Breast epithelium (tissue), 4 donors: ENCODE data around the gene HOTAIR. TPM values are rescaled to one million over a fixed set of nuclear protein-coding genes. Genes with fewer than 3 reads are reported as not detected.

Experiments used
- DNase-seq, 2 donors: peaks; one replicate each; pipeline ENCODE4 v3.0.0-alpha.2; 2019; ENCODE audit warnings: low spot score in 2 of 2
- H3K27ac ChIP-seq, 2 donors: fragments of 200-600 bp; sonication (generic) in 1 of 2; one replicate each; pipeline ENCODE4 v1.5.1; 2016 to 2019; ENCODE audit warnings: mild to moderate bottlenecking in 1 of 2
- H3K27me3 ChIP-seq, 2 donors: fragments of 200-600 bp; sonication (generic) in 1 of 2; one replicate each; pipeline versions ENCODE4 v1.5.1 to v1.6.0; 2017 to 2019; ENCODE audit warnings: control low read depth in 1 of 2, mild to moderate bottlenecking in 1 of 2
- H3K36me3 ChIP-seq: fragments of 200-600 bp; one replicate; pipeline ENCODE4 v1.5.1; 2019
- H3K4me1 ChIP-seq, 2 donors: fragments of 200-600 bp; sonication (generic); one replicate each; pipeline ENCODE4 v1.5.1; 2016 to 2019; ENCODE audit warnings: control low read depth in 1 of 2
- H3K4me3 ChIP-seq, 3 donors: fragments of 200-600 bp; sonication (generic); 1 replicate in 2 of 3; 2 replicates in 1 of 3; pipeline ENCODE4 v1.5.1; 2016 to 2019; ENCODE audit warnings: mild to moderate bottlenecking in 3 of 3, moderate library complexity in 2 of 3
- H3K9me3 ChIP-seq, 2 donors: fragments of 200-600 bp; sonication (generic) in 1 of 2; one replicate each; pipeline ENCODE4 v1.5.1; 2016 to 2019; ENCODE audit warnings: control low read depth in 1 of 2
- POLR2A ChIP-seq: fragments of 450-650 bp; IDR thresholded peaks from one replicate; pipeline ENCODE4 v1.6.1; 2016; ENCODE audit warnings: antibody characterized with exemption, mild to moderate bottlenecking, moderate library complexity
- POLR2AphosphoS5 ChIP-seq, 3 donors: sonication (generic); formaldehyde crosslinking; IDR thresholded peaks; one replicate each; pipeline ENCODE4 v1.6.1; 2017; ENCODE audit warnings: antibody characterized with exemption in 3 of 3
- intact Hi-C: fragments of 100-400 bp; cut with DNase I; formaldehyde crosslinking; loops from one replicate; pipeline ENCODE4 v1.15.1; 2023; ENCODE audit warnings: low total_unique reads
- total RNA-seq, 3 donors: library from RNA; depleted of rRNA; stranded (reverse); fragments of >200 nt; gene quantifications; one replicate each; pipeline ENCODE4 v1.1.0, GENCODE V29; 2016
- TF ChIP-seq, protein P1 (sequence below), 3 donors: fragments of 450-650 bp; IDR thresholded peaks; one replicate each; pipeline ENCODE4 v1.5.1; 2016 to 2017; ENCODE audit warnings: antibody characterized with exemption in 3 of 3, mild to moderate bottlenecking in 3 of 3, moderate library complexity in 3 of 3

Gene HOTAIR
- total RNA-seq, 3 donors from 2014 or later, result 0.73 to 1.3 TPM; not detected in 1

DNA sequence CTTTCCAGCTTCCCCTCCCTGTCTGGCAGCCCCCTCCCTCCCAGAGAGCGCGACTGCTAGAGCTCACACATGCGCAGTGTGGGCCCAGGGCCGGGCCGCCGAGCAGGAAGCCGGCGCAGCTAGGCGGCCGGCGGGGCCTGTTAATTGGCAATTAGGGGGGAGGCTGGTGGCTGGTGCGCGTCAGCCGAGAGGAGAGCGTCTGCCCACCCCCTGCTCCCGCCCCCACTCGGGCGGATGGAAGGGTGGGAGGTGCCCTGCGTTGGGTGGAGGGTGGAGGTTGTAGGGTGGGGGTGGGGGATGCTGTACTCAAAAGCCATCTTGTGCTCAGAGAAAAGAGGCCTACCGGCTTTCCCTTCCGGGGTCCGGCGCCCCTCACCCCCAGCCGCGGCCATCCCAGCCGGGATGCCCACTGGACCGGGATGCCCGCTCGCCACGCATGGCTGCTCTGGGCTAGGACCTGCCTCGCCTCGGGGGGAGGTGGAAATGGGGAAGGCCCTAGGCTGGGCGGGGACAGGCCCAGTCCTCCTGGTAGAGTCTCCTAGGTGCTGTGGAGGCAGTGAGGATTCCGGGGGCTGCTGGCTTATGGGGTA is 43.2 kb upstream of the HOTAIR start:
- Histone ChIP-seq H3K27ac (peak overlapping the region; percentile 99), H3K4me3 (peak overlapping the region; percentile 65 to 80 (median 71)), H3K36me3 (no peaks in the 10 kb centered on the region), H3K27me3 (no peaks in the 10 kb centered on the region), H3K9me3 (no peaks in the 10 kb centered on the region), H3K4me1 (peaks cover 0 to 13% of the 10 kb centered on the region in 2 donors)
- intact Hi-C loops, result no loop called here
- peak; percentile 79 to 92 for DNase-seq
- TF ChIP-seq, protein P1, sequence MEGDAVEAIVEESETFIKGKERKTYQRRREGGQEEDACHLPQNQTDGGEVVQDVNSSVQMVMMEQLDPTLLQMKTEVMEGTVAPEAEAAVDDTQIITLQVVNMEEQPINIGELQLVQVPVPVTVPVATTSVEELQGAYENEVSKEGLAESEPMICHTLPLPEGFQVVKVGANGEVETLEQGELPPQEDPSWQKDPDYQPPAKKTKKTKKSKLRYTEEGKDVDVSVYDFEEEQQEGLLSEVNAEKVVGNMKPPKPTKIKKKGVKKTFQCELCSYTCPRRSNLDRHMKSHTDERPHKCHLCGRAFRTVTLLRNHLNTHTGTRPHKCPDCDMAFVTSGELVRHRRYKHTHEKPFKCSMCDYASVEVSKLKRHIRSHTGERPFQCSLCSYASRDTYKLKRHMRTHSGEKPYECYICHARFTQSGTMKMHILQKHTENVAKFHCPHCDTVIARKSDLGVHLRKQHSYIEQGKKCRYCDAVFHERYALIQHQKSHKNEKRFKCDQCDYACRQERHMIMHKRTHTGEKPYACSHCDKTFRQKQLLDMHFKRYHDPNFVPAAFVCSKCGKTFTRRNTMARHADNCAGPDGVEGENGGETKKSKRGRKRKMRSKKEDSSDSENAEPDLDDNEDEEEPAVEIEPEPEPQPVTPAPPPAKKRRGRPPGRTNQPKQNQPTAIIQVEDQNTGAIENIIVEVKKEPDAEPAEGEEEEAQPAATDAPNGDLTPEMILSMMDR (IDR thresholded peaks at IDR 0.05), result peak in 1 of 3 donors; percentile 9
- peak; percentile 8 for TF ChIP-seq POLR2A
- TF ChIP-seq POLR2AphosphoS5 (IDR thresholded peaks at IDR 0.05), result peak; percentile 51 to 84 (median 78)

DNA sequence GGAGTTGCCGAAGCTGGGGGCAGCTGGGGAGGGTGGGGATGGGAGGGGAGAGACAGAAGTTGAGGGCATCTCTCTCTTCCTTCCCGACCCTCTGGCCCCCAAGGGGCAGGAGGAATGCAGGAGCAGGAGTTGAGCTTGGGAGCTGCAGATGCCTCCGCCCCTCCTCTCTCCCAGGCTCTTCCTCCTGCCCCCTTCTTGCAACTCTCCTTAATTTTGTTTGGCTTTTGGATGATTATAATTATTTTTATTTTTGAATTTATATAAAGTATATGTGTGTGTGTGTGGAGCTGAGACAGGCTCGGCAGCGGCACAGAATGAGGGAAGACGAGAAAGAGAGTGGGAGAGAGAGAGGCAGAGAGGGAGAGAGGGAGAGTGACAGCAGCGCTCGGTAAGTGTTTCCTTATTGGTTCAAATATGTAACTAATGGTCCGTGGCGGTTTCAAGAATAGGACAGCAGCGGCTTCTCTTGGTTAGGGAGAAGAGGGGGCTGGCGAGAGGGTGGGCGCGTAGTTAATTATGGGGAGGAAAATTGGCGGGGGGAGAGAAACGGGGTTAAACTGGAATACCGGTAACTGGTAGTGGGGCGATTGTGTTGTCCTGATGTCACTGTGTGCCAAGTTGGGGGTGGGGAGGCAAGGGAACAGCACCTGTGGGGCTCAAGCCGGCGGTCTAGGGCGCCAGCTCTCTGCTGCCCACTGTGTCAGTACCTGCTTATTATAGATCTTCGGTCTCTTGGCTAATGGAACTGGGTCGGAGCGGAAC is 42.5 kb upstream of the HOTAIR start:
- DNase-seq, result peak in 1 of 2 donors; percentile 64
- peaks cover 0 to 13% of the 10 kb centered on the region in 2 donors for H3K4me1 ChIP-seq
- H3K27ac ChIP-seq, result peak overlapping the region; percentile 99
- H3K36me3 ChIP-seq, result no peaks in the 10 kb centered on the region
- no peaks in the 10 kb centered on the region for H3K27me3 ChIP-seq
- H3K4me3 ChIP-seq, result peak overlapping the region; percentile 65 to 80 (median 71)
- intact Hi-C loops, result no loop called here
- no peak for TF ChIP-seq POLR2A
- TF ChIP-seq, protein P1 (IDR thresholded peaks at IDR 0.05), result peak in 1 of 3 donors; percentile 16
- TF ChIP-seq POLR2AphosphoS5 (IDR thresholded peaks at IDR 0.05), result no peak
- H3K9me3 ChIP-seq, result no peaks in the 10 kb centered on the region

DNA sequence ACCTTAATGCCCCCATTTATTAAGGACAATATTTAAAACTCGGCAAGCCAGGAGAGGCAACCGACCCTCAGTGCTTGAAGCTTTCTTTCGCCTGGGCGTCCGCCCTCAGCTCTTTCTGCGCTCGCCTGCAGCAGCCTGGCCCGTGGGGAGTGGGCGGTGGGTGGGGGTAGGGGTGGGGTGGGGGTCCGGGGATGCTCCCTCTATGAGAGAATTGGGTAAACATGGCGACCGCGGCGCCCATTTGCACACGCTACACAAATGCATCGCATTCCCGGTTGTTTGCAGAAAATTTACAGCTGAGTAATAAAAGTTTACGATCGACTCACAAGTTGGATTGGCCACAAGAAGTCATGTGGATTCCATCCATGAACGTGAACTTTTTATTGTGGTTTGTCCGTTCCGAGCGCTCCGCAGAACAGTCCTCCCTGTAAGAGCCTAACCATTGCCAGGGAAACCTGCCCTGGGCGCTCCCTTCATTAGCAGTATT is 41.8 kb upstream of the HOTAIR start:
- Histone ChIP-seq H3K36me3 (no peaks in the 10 kb centered on the region), H3K4me3 (peak overlapping the region; percentile 65 to 80 (median 71)), H3K4me1 (peaks cover 0 to 13% of the 10 kb centered on the region in 2 donors), H3K27ac (peak overlapping the region; percentile 99), H3K9me3 (no peaks in the 10 kb centered on the region), H3K27me3 (no peaks in the 10 kb centered on the region)
- TF ChIP-seq POLR2A (no peak), POLR2AphosphoS5 (IDR thresholded peaks at IDR 0.05) (no peak)
- TF ChIP-seq, protein P1 (IDR thresholded peaks at IDR 0.05), result no peak
- DNase-seq, result no peak
- intact Hi-C loops, result no loop called here

DNA sequence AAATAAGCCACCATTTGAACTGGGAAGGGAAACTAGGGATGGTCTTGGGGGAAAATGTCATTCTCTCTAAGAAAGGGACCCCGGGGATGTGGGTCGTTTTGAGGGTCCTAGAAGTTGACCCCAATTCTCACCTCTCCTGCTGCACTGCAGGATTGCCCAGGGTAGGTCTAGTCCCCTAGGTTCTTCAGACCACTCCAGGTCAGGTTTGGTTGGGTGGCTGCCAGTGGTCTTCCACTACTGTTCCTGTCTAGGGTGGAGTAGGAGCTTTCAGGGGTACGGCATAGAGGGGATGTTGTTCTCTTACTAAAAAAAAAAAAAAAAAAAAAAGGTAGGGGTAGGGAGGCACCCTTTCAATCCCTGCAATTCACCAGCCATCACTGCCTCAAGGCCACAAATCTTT is 41.3 kb upstream of the HOTAIR start:
- TF ChIP-seq POLR2AphosphoS5 (IDR thresholded peaks at IDR 0.05) (no peak), POLR2A (no peak)
- TF ChIP-seq, protein P1 (IDR thresholded peaks at IDR 0.05), result no peak
- Histone ChIP-seq H3K27ac (peak overlapping the region; percentile 99), H3K9me3 (no peaks in the 10 kb centered on the region), H3K4me1 (peaks cover 0 to 9% of the 10 kb centered on the region in 2 donors), H3K27me3 (no peaks in the 10 kb centered on the region), H3K4me3 (peak overlapping the region; percentile 65 to 80 (median 71)), H3K36me3 (no peaks in the 10 kb centered on the region)
- intact Hi-C loops, result no loop called here
- DNase-seq, result no peak
